ENCODE measurements around the gene ORAI3.

ORAI3 gene

GRCh38 chr16:30946671-30947540 is 2.0 kb upstream of the ORAI3 start:
- in situ Hi-C loops (cut with HindIII; ENCODE audit: low sequenced_read_pairs), result no loop called here
- DNase-seq (ENCODE audit: low read depth, low spot score), result no peak
- no peak overlapping the region for H3K4me3 ChIP-seq (ENCODE audit: low read depth, low read length)
- TF ChIP-seq, protein P1, sequence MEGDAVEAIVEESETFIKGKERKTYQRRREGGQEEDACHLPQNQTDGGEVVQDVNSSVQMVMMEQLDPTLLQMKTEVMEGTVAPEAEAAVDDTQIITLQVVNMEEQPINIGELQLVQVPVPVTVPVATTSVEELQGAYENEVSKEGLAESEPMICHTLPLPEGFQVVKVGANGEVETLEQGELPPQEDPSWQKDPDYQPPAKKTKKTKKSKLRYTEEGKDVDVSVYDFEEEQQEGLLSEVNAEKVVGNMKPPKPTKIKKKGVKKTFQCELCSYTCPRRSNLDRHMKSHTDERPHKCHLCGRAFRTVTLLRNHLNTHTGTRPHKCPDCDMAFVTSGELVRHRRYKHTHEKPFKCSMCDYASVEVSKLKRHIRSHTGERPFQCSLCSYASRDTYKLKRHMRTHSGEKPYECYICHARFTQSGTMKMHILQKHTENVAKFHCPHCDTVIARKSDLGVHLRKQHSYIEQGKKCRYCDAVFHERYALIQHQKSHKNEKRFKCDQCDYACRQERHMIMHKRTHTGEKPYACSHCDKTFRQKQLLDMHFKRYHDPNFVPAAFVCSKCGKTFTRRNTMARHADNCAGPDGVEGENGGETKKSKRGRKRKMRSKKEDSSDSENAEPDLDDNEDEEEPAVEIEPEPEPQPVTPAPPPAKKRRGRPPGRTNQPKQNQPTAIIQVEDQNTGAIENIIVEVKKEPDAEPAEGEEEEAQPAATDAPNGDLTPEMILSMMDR (IDR thresholded peaks at IDR 0.05; ENCODE audit: low read depth, low read length), result no peak

DNA sequence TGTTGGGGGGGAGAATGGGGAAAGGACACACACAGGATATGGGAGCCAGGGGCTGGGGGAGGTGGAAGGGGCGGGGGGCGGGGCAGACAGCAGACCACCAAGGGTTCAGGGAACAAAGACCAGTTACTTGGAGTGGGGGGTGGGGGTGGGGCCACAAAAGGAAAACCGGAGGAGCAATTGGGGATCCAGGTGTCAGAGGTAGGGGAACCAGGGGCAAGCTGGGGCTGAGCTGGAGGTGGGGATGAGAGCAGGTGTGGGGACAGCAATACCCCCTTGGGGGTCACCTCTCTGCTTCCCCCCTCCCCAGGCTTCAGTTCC is 1.4 kb upstream of the ORAI3 start:
- H3K4me3 ChIP-seq (ENCODE audit: low read depth, low read length), result no peak overlapping the region
- no peak for DNase-seq (ENCODE audit: low read depth, low spot score)
- TF ChIP-seq, protein P1 (IDR thresholded peaks at IDR 0.05; ENCODE audit: low read depth, low read length), result no peak
- in situ Hi-C loops (cut with HindIII; ENCODE audit: low sequenced_read_pairs), result no loop called here

DNA sequence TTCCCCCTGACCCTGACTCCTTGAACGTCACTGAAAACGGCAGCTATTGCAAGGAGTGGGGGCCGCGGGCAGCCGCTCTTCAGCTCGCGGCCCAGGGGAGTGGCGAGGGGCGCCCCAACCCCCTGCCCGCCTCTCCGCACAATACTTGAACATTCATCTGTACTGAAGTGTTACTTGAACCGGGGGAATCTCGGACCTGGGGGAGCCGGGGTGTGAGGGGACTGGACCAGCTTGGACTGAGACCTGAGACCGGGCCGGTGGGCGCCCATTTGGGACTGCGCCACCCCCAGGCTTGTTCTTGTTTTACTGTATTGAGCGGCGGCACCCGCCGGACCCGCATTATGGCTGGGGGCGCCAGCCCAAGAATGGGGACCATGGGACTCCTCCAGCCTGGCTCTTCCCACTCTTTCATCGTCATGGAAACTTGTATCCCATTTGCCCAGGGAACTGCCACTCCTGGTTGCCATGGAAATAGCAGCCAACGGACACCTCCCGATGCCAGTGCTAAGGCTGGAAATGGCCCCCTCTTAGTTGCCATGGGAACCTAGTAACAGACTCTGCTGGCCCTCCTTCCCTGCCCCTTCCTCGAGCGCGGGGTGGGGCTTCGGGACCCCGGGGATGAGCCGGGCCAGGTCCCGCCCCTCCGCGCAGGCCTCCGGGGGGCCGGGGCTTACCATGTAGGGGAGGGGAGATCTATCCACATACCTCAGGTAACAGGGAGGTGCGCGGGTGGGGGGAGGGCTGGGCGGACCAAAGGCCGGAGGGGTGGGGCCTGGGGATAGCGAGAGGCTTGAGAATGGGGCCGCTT is 805 bp upstream of the ORAI3 start:
- in situ Hi-C loops (cut with HindIII; ENCODE audit: low sequenced_read_pairs), result no loop called here
- TF ChIP-seq, protein P1 (IDR thresholded peaks at IDR 0.05; ENCODE audit: low read depth, low read length), result peak; percentile 5
- peak overlapping the region; percentile 70 for H3K4me3 ChIP-seq (ENCODE audit: low read depth, low read length)
- peak; percentile 98 for DNase-seq (ENCODE audit: low read depth, low spot score)

GRCh38 chr16:30949650-30950515 is 1.0 kb downstream of the ORAI3 start:
- TF ChIP-seq, protein P1 (IDR thresholded peaks at IDR 0.05; ENCODE audit: low read depth, low read length), result no peak
- peak overlapping the region; percentile 70 for H3K4me3 ChIP-seq (ENCODE audit: low read depth, low read length)
- in situ Hi-C loops (cut with HindIII; ENCODE audit: low sequenced_read_pairs), result no loop called here
- DNase-seq (ENCODE audit: low read depth, low spot score), result peak; percentile 60

- DNase-seq (ENCODE audit: low read depth, low spot score), result no peak
- in situ Hi-C loops (cut with HindIII; ENCODE audit: low sequenced_read_pairs), result no loop called here
Observed at GRCh38 chr16:30950516-30951065, 1.7 kb downstream of the ORAI3 start.

More at GRCh38 chr16:30950516-30951065, 1.7 kb downstream of the ORAI3 start:
- TF ChIP-seq, protein P1 (IDR thresholded peaks at IDR 0.05; ENCODE audit: low read depth, low read length), result no peak
- H3K4me3 ChIP-seq (ENCODE audit: low read depth, low read length), result peak overlapping the region; percentile 70
